Brain microvascular endothelial cell (primary cell): ENCODE measurements around the gene KCNQ1.

Source experiments
- DNase-seq: peaks from one replicate; pipeline ENCODE4 v3.0.0-alpha.2; 2020
- H3K27ac ChIP-seq: fragments of 250-450 bp; sonication (Bioruptor Pico); 2 replicates; pipeline ENCODE4 v1.5.1; 2020; ENCODE audit warnings: mild to moderate bottlenecking, moderate library complexity
- H3K27me3 ChIP-seq: fragments of 250-450 bp; sonication (Bioruptor Pico); replicated peaks from 2 replicates; pipeline ENCODE4 v1.5.1; 2020; ENCODE audit warnings: mild to moderate bottlenecking
- H3K36me3 ChIP-seq: fragments of 250-450 bp; sonication (Bioruptor Pico); replicated peaks from 2 replicates; pipeline ENCODE4 v1.5.1; 2020; ENCODE audit warnings: mild to moderate bottlenecking
- H3K4me3 ChIP-seq: 2 replicates; pipeline ENCODE4 v1.5.1; 2011; ENCODE audit warnings: low read depth, mild to moderate bottlenecking, control low read depth, low read length, moderate library complexity
- CTCF ChIP-seq: IDR thresholded peaks from 2 replicates; pipeline ENCODE4 v1.5.1; 2011; ENCODE audit warnings: low read depth, mild to moderate bottlenecking, moderate library complexity, low read length, control low read depth, inconsistent platforms; ENCODE audit errors: missing control alignments
- in situ Hi-C: cut with HindIII; loops from 2 replicates; pipeline ENCODE4 v1.10.0; 2017; ENCODE audit warnings: low sequenced_read_pairs, low pct_ligation_motif_present

Gene KCNQ1

GRCh38 chr11:2468363-2469235 is 23.8 kb downstream of the KCNQ1 start:
- DNase-seq = no peak
- Histone ChIP-seq H3K27me3 (no peaks in the 10 kb centered on the region), H3K36me3 (no peaks in the 10 kb centered on the region), H3K4me3 (no peak overlapping the region), H3K27ac (no peak overlapping the region)
- no peak for TF ChIP-seq CTCF
- in situ Hi-C loops = no loop called here

- no peaks in the 10 kb centered on the region for H3K36me3 ChIP-seq
- in situ Hi-C loops = no loop called here
- H3K4me3 ChIP-seq = no peak overlapping the region
- H3K27me3 ChIP-seq = no peaks in the 10 kb centered on the region
- TF ChIP-seq CTCF = no peak
- H3K27ac ChIP-seq = no peak overlapping the region
- DNase-seq = no peak
Measured at GRCh38 chr11:2470495-2470894, 25.7 kb downstream of the KCNQ1 start.

- no peak for DNase-seq
- H3K27me3 ChIP-seq = no peaks in the 10 kb centered on the region
- H3K4me3 ChIP-seq = no peak overlapping the region
- no peaks in the 10 kb centered on the region for H3K36me3 ChIP-seq
- in situ Hi-C loops = no loop called here
- TF ChIP-seq CTCF = no peak
- H3K27ac ChIP-seq = no peak overlapping the region
Measured at GRCh38 chr11:2471048-2471803, 26.4 kb downstream of the KCNQ1 start.

- no peaks in the 10 kb centered on the region for H3K36me3 ChIP-seq
- TF ChIP-seq CTCF = no peak
- H3K27me3 ChIP-seq = no peaks in the 10 kb centered on the region
- in situ Hi-C loops = no loop called here
- DNase-seq = no peak
- H3K4me3 ChIP-seq = no peak overlapping the region
- no peak overlapping the region for H3K27ac ChIP-seq
Measured at GRCh38 chr11:2471804-2472096, 26.9 kb downstream of the KCNQ1 start.

GRCh38 chr11:2472428-2473186 is 27.8 kb downstream of the KCNQ1 start:
- Histone ChIP-seq H3K27me3 (no peaks in the 10 kb centered on the region), H3K27ac (no peak overlapping the region), H3K36me3 (no peaks in the 10 kb centered on the region), H3K4me3 (no peak overlapping the region)
- in situ Hi-C loops = no loop called here
- TF ChIP-seq CTCF = no peak
- DNase-seq = no peak
